22Rv1 (cell line): Measurements from ENCODE around the gene RBPJL.

Experiments
- ZFX ChIP-seq: fragments of 450-650 bp; IDR thresholded peaks from 2 replicates; pipeline ENCODE4 v1.6.1; 2017; ENCODE audit warnings: antibody characterized with exemption, borderline replicate concordance
- TF ChIP-seq, protein P1 (sequence below): fragments of 450-650 bp; IDR thresholded peaks from 2 replicates; pipeline ENCODE4 v1.5.1; 2017; ENCODE audit warnings: mild to moderate bottlenecking

DNA sequence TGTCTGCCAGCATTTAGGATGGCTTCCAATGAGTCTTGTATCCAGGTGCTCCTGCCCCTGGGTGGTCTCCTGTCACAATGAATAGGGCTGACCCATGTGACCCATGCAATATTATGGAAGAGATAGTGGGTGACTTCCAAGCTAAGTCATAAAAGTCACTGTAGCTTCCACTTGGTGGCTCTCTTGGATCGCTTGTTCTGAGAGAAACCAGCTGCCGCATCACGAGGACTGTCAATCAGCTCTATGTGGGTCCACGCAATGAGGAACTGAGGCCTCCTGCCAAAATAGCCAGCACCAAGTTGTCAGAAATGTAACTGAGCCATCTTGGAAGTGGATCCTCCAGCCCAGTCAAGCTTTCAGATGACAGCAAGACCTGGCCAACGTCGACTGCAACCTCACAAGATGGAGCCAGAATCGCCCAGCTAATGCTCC is 16.3 kb downstream of the RBPJL start:
- TF ChIP-seq, protein P1, sequence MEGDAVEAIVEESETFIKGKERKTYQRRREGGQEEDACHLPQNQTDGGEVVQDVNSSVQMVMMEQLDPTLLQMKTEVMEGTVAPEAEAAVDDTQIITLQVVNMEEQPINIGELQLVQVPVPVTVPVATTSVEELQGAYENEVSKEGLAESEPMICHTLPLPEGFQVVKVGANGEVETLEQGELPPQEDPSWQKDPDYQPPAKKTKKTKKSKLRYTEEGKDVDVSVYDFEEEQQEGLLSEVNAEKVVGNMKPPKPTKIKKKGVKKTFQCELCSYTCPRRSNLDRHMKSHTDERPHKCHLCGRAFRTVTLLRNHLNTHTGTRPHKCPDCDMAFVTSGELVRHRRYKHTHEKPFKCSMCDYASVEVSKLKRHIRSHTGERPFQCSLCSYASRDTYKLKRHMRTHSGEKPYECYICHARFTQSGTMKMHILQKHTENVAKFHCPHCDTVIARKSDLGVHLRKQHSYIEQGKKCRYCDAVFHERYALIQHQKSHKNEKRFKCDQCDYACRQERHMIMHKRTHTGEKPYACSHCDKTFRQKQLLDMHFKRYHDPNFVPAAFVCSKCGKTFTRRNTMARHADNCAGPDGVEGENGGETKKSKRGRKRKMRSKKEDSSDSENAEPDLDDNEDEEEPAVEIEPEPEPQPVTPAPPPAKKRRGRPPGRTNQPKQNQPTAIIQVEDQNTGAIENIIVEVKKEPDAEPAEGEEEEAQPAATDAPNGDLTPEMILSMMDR: peak; percentile 74
- no peak for TF ChIP-seq ZFX
